Panc1 (cell line): ENCODE measurements around the gene DCANP1. TPM values are rescaled to one million over a fixed set of nuclear protein-coding genes. Genes with fewer than 3 reads are reported as not detected.

Experiments used
- ATAC-seq: fragments of 200-7000 bp; cut with Tn5 transposase; 2 replicates; pipeline ENCODE4 v1.9.1; 2020; ENCODE audit warnings: mild to moderate bottlenecking, moderate library complexity
- BruUV-seq: library from RNA; stranded (reverse); fragments of 400-500 nt; replicated peaks from 2 replicates; lab custom pipeline; 2021; lab: Mats Ljungman, UMichigan
- CTCF ChIA-PET: fragments of 300-600 bp; sonication (Branson Sonifier 250); formaldehyde crosslinking; loops from one replicate; lab custom pipeline; 2022; ENCODE audit warnings: antibody characterized with exemption; lab: Charles Lee
- POLR2A ChIA-PET: fragments of 300-600 bp; sonication (Branson Sonifier 250); formaldehyde crosslinking; loops from one replicate; lab custom pipeline; 2022; ENCODE audit warnings: antibody characterized with exemption; lab: Charles Lee
- DNase-seq: peaks from one replicate; pipeline ENCODE4 v3.0.0-alpha.2; 2010; ENCODE audit warnings: low read depth, low spot score
- H3K27ac ChIP-seq: 2 replicates; pipeline ENCODE4 v1.5.1; 2011; ENCODE audit warnings: mild to moderate bottlenecking, low read length, inconsistent platforms
- H3K27me3 ChIP-seq: fragments of 200-500 bp; sonication (Bioruptor generic); 2 replicates; pipeline ENCODE4 v1.6.0; 2014; ENCODE audit warnings: low read length, inconsistent platforms; ENCODE audit not compliant: control insufficient read depth, insufficient read depth
- H3K36me3 ChIP-seq: fragments of 200-500 bp; sonication (Bioruptor generic); 2 replicates; pipeline ENCODE4 v1.5.1; 2014; ENCODE audit warnings: inconsistent platforms, mild to moderate bottlenecking, low read length, moderate library complexity; ENCODE audit not compliant: control insufficient read depth, insufficient read depth
- H3K4me1 ChIP-seq: 2 replicates; pipeline ENCODE4 v1.5.1; 2011; ENCODE audit warnings: inconsistent platforms, mild to moderate bottlenecking, low read length, moderate library complexity; ENCODE audit not compliant: control insufficient read depth, insufficient read depth
- H3K4me3 ChIP-seq, 2 experiments: 2 replicates each; pipeline ENCODE4 v1.5.1; 2011 to 2012; ENCODE audit warnings: low read depth in 2 of 2, low read length in 2 of 2, mild to moderate bottlenecking in 2 of 2, inconsistent platforms in 1 of 2, moderate library complexity in 1 of 2
- H3K9me3 ChIP-seq: fragments of 200-500 bp; sonication (Bioruptor generic); 2 replicates; pipeline ENCODE4 v1.5.1; 2014; ENCODE audit warnings: low read depth, mild to moderate bottlenecking, inconsistent platforms, low read length, moderate library complexity; ENCODE audit not compliant: control insufficient read depth, insufficient read depth
- CTCF ChIP-seq: fragments of 450-650 bp; IDR thresholded peaks from 2 replicates; pipeline ENCODE4 v1.5.1; 2017; ENCODE audit warnings: mild to moderate bottlenecking
- POLR2AphosphoS5 ChIP-seq: IDR thresholded peaks from 2 replicates; pipeline ENCODE4 v1.6.1; 2012; ENCODE audit warnings: mild to moderate bottlenecking, low read depth, low read length, moderate library complexity
- REST ChIP-seq, 2 experiments: IDR thresholded peaks; 2 replicates each; pipeline ENCODE4 v1.6.1; 2011 to 2012; ENCODE audit warnings: low read depth in 2 of 2, control low read depth in 1 of 2, low read length in 1 of 2, mild to moderate bottlenecking in 1 of 2, moderate library complexity in 1 of 2; ENCODE audit not compliant: insufficient read depth in 1 of 2
- SIN3A ChIP-seq: IDR thresholded peaks from 2 replicates; pipeline ENCODE4 v1.6.1; 2012; ENCODE audit warnings: low read depth, mild to moderate bottlenecking, low read length, moderate library complexity, borderline replicate concordance; ENCODE audit not compliant: insufficient read depth
- TCF7L2 ChIP-seq: IDR thresholded peaks from 2 replicates; pipeline ENCODE4 v1.6.1; 2011; ENCODE audit warnings: mild to moderate bottlenecking, low read depth, low read length, inconsistent platforms
- in situ Hi-C: cut with HindIII; loops from 2 replicates; pipeline ENCODE4 v1.10.0; 2016; ENCODE audit warnings: low sequenced_read_pairs, low pct_unique_long_range_greater_than_20kb
- intact Hi-C: fragments of 100-400 bp; cut with micrococcal nuclease; formaldehyde crosslinking; loops from one replicate; pipeline ENCODE4 v1.10.0; 2022; ENCODE audit not compliant: unreplicated experiment
- total RNA-seq: library from RNA; stranded (reverse); gene quantifications from one replicate; pipeline ENCODE4 v1.2.1, GENCODE V29; 2021; ENCODE audit not compliant: unreplicated experiment

The DCANP1 gene
- total RNA-seq, 1 experiment from 2014 or later, result not detected

GRCh38 chr5:135436951-135437418 lies 10.2 kb downstream of the DCANP1 start:
- DNase-seq (no peak), ATAC-seq (no peak)
- H3K27me3 ChIP-seq, result no peaks in the 10 kb centered on the region
- H3K4me3 ChIP-seq, result no peak overlapping the region
- H3K36me3 ChIP-seq, result no peaks in the 10 kb centered on the region
- ChIA-PET CTCF (no interaction called here), POLR2A (no interaction called here)
- no peak for TF ChIP-seq CTCF
- H3K27ac ChIP-seq, result no peak overlapping the region
- H3K9me3 ChIP-seq, result no peaks in the 10 kb centered on the region
- intact Hi-C loops (no loop called here), in situ Hi-C loops (no loop called here)
- BruUV-seq, result no TSS peak
- H3K4me1 ChIP-seq, result peaks cover 5% of the 10 kb centered on the region; the same call in 1 of the 2 replicates

GRCh38 chr5:135435467-135436330 lies 11.4 kb downstream of the DCANP1 start:
- BruUV-seq, result no TSS peak
- H3K4me1 ChIP-seq, result peaks cover 5% of the 10 kb centered on the region; the same call in 1 of the 2 replicates
- TF ChIP-seq CTCF (no peak), REST (IDR thresholded peaks at IDR 0.05; ENCODE audit: insufficient read depth in 1 of 2, low read depth in 2 of 2, low read length in 1 of 2) (no peak), SIN3A (no peak), POLR2AphosphoS5 (no peak), TCF7L2 (no peak)

More at GRCh38 chr5:135435467-135436330, 11.4 kb downstream of the DCANP1 start:
- Histone ChIP-seq H3K4me3 (no peak overlapping the region), H3K36me3 (no peaks in the 10 kb centered on the region), H3K27me3 (no peaks in the 10 kb centered on the region), H3K9me3 (no peaks in the 10 kb centered on the region), H3K27ac (no peak overlapping the region)
- in situ Hi-C loops, result no loop called here
- DNase-seq (no peak), ATAC-seq (no peak)
- POLR2A ChIA-PET, result no interaction called here
- intact Hi-C loops, result no loop called here
- CTCF ChIA-PET, result no interaction called here
